HG03095 (cell line): ENCODE measurements around the gene CPA4.
"Not testable (repeated sequence)": the region's sequence is repeated elsewhere in the genome, so short reads cannot be mapped to it uniquely, and the experiment has no call there.

Source experiments
- ATAC-seq: cut with Tn5 transposase; IDR thresholded peaks from one replicate; pipeline ENCODE4 v1.9.1; 2021; ENCODE audit warnings: moderate library complexity; ENCODE audit not compliant: unreplicated experiment

CPA4 gene

DNA sequence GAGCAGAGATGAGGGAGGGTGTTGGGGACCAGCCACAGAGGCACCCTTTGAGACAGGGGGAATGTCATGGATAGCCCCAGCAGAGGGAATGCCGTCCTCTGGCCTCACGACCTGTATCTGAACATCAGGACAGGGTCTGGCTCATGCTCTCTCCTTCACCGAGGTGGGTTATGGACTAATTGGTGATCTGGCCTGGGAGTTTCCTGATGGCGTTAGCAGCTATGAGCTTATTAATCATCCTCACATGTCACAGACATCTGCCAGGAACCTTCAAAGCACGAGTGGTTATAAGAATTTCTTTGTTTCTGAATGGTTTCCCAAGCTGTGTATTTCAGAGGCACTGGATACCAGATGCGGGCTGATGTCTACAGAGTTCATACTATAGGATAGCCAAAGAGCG is 6.9 kb downstream of the CPA4 start:
- no peak for ATAC-seq

DNA sequence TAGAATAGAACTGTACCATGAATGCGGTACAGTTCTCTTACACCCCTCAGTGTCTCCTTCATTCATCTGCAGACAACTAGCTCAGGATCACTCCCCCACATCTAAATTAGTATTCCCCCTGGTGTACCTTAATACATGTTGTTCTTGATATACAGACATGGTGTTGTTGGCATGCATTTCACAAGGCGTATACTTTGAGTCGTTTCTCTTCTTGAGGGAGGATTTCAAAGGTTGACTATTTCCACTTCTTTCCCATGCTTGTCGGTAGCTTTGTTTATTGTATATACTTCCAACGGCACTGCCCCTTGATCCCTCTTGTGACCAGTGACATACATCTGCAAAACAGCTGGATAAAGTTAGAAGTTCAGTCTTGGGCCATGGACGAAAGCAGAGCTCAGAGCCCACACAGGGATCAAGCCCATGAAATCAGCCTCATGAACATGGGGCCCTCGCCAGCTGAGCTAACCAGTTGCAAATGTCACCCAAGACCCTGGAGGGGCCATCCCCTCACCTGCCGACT is 8.6 kb downstream of the CPA4 start:
- ATAC-seq: no peak

DNA sequence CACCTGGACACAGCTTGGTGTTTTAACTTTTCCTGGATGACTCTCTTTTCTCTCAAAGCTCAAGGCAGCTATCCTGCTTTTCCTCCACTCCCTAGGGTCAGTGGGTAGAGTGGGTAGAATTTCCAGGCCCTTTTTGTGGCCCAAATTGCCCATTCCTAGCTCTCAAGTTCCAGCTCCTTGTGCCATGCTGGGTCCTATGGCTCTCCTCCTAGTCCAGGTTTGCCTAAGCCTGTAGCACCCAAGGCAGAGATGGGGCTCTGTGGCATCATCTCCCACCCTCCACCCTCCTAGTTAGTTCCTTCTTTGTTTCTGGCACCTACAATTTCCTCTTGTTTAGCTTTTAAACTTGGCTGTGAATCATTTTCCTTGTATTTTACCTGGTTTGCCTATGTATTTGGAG is 9.7 kb downstream of the CPA4 start:
- ATAC-seq: no peak

DNA sequence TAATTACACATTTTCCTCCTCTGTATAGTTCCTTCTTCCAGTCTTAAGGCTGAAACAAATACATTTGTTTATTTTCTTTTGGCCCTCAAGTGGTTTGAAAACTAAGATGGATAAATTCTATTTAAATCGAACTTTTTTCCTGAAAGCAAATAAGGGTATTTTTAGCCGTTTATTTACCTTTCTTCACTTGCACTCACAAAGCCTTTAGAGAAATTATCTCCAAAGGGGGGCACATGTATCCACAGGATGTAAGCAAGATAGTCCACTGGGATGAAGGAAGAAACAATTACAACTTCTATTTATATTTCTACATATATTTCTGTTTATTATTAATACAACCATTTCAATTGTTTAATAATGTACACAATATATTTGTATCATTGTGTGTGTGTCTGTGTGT is 10.2 kb downstream of the CPA4 start:
- ATAC-seq: no peak

DNA sequence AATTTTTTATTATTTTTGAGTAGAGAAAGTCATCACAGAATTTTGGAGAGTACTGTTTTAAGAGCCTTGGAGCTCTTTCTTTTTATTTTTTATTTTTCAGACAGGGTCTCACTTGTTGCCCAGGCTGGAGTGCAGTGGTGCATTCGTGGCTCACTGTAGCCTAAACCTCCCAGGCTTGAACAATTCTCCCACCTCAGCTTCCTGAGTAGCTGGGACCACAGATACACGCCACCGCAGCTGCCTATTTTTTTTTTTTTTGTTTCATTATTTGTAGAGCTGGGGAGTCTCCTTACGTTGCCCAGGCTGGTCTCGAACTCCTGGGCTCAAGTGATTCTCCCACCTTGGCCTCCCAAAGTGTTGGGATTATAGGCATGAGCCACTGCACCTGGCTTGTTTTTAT is 10.6 kb downstream of the CPA4 start:
- ATAC-seq: no peak

DNA sequence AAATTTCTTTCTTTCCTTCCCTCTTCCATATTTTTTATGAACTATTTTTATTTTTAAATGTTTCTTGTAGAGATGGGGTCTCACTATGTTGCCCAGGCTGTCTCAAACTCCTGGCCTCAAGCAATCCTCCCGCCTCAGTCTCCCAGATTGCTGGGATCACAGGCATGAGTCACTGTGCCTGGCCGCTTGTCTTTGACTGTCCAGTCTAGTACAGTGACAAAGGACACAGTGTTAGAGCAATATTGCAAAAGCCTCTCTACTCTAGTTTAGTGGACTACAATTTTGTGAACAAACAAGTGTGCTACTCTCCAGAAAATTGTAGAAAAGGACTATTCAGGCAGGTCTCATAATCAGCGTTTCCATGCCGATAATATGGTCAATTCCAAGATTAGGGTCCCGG is 11.0 kb downstream of the CPA4 start:
- no peak for ATAC-seq

DNA sequence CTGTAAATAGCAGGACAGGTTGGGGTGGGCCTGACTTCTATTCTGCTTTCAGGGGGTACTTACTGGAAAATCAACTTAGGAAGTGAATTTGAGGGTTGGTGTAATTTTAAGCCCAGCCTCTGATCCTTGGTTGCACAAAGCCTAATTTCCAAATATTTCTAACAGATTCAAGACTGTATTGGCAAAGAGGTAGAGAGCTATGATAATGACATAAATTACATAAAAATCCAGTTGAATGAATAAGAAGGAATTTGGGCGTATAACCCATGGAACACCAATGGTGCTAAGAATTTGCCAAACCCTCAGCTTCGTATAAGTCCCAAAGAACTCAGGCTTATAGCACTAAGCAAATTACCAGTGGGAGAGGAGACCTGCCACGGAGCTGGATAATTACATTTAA is 11.9 kb downstream of the CPA4 start:
- ATAC-seq: no peak

DNA sequence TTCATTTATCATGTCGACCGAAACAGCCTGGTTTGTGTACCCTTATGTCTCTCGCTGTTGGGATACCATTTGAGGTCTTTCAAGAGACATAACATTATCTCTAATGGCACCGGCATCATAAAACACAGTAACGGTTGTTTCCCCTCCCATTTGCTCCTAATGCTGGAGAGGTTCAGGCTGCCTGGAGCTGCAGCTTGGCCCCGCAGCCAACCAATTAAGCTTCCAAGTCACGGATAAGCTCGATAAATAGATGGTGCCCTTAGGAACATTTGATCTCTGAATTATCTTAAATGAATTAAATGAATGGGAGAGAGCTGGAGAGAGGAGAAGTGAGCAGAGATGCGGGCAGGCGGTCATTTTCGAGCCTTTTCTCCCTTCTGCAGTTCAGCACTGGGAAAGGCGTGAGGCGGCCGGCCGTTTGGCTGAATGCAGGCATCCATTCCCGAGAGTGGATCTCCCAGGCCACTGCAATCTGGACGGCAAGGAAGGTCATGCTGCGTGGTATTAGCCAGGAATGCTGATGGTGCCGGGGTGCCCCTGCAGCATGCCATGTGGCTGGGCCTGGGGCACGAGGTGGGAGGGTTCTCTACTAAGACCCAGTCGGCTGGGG is 12.6 kb downstream of the CPA4 start:
- no peak for ATAC-seq

DNA sequence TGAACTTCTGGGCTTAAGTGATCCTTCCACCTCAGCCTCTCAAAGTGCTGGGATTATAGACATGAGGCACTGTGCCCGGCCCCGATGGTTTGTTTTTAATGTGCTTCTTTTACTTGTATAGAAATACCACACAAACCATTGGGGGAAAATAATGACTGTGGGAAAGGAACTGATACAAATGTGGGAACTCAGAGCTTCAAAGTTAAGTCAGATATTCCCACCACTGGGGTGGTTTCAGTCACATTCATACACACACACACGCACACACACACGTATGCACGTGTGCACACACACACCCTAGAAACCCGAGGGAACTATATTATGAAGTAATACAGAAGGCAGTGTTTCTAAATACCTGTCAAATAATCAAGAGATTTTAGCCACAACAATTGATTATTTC is 17.0 kb downstream of the CPA4 start:
- no peak for ATAC-seq

DNA sequence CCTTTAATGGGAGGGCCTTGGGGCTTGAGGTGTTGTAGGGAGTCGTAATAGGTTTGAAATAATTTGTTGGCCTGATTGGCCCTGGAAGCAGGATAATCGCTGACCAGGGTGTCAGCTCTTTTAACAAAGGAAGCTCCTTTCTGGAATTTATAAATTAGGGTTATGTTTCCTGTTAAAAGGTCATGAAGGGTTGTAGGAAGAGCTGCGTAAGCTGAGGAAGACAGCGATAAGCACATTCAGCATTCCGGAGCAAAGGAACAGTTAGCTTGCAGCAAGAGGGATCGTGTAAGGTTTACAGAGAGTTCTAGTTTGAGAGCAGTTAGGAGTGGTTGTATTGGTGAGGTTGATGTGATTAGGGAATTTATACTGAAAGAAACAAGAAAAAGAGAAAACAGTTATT is 21.3 kb downstream of the CPA4 start:
- ATAC-seq: no peak

DNA sequence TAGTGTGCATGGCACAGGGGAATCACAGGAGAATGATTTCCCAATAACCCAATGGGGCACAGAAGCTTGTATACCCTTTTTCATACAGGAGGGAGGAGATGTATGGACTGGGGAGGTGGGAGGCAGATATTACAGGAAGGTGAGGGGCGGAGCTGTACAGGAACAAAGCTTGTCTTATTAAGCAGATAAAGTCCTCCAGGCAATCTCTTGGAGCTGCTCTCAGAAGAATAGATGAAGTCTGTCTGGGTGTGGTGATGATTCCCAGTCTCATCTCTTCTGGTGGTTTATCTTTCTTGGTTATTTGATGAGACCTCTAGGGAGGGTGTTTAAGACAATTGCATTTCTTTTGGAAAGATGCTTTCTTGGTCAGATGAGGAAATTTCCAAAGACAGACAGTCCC is 26.6 kb downstream of the CPA4 start:
- ATAC-seq: no peak

DNA sequence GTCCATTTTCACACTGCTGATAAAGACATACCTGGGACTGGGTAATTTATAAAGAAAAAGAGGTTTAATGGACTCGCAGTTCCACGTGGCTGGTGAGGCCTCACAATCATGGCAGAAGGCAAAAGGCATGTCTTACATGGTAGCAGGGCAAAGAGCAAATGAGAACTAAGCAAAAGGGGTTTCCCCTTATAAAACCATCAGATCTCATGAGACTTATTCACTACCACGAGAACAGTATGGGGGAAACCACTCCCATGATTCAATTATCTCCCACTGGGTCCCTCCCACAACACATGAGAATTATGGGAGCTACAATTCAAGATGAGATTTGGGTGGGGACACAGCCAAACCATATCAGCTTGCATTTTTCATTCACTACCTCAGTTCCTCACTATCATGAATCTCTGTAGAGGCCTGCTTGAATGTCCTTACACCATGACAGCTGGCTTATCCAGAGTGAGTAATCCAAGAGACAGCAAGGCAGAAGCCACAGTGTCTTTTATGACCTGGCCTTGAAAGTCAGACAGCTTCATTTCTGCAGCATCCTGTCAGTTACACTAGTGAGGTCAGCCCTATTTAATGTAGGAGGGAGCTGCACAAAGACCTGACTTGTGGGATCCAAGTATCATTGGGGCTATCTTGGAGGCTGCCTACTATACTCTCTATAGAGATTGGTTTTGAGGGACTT is 28.7 kb downstream of the CPA4 start:
- not testable (repeated sequence) for ATAC-seq

DNA sequence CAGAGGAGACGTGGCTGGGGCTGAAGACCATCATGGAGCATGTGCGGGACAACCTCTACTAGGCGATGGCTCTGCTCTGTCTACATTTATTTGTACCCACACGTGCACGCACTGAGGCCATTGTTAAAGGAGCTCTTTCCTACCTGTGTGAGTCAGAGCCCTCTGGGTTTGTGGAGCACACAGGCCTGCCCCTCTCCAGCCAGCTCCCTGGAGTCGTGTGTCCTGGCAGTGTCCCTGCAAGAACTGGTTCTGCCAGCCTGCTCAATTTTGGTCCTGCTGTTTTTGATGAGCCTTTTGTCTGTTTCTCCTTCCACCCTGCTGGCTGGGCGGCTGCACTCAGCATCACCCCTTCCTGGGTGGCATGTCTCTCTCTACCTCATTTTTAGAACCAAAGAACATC is 29.7 kb downstream of the CPA4 start:
- ATAC-seq: no peak

DNA sequence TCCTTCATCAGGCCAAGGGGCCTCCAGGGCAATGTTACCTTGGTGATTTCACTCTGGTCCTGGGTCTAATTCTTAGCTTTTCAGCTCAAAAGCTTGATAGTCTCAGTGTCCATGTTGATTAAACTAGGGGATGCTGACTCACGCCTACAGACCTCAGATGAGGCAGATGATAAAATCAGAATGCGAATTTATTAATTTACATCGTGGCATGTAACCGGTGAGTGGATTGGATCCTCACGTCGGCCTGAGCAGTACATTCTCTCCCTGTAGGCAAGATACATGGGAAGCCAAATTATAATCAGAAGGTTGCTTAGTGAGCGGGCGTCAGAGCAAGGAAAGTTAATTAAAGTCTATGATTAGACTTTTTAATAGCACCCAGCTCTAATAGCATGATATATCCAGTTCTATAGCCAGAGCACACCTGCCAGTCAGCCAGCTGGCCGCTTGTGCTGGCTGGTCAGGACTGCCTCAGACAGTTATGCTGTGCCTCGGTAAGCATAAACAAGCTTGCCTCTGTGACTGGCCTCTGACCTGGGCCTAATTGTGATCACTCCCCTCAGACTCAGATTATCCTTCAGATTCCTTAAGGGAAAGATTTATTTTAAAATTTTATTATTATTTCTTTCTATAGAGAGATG is 31.5 kb downstream of the CPA4 start:
- ATAC-seq: no peak

DNA sequence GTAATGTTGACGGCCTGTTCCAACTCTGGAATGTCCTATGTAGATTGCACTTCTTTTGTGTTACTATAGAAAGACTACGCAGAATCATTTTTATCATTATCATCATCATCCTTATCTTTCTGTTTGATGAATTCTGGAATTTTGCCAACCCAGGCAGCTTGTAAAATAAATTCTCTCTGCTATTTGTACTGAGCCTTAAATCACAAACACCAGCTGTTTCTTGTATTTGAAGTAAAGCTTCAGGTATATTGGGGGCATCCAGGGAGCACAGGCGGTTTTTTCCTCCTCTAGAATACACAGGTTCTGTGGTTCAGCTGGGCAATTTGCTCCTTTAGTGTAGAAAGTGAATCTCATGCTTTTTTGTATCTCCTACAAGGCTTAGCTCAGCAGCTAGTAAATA is 36.7 kb downstream of the CPA4 start:
- ATAC-seq: no peak

DNA sequence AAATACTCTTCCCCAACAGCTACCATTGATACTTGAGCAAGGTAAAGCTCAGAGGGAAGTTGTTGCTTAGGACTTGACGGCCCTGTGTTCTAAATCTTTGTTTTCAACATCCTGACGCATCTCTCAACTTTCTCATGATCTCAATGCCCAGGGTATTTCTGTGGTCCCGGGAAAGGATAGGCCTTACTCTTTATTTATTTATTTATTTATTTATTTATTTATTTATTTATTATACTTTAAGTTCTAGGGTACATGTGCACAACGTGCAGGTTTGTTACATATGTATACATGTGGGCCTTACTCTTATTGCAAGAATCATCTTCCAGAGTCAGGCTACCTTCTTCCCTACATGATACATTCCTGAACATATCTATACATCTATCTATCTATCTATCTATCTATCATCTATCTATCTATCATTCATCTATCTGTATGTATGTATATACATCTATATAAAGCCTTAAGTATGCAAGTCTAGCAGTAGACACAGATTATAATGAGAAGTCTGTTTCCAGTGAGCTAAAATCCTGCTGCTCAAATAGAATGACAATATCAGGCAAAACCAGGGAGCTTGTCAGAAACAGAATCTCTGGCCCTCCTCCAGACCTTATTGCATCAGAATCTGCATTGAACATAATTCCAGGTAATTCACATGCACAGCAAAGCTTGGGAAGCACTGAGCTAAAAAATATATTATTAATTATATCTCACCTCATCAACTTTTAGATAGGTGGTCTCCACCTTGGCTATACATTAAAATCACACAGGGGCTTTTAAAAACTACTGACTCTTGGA is 39.5 kb downstream of the CPA4 start:
- no peak for ATAC-seq

DNA sequence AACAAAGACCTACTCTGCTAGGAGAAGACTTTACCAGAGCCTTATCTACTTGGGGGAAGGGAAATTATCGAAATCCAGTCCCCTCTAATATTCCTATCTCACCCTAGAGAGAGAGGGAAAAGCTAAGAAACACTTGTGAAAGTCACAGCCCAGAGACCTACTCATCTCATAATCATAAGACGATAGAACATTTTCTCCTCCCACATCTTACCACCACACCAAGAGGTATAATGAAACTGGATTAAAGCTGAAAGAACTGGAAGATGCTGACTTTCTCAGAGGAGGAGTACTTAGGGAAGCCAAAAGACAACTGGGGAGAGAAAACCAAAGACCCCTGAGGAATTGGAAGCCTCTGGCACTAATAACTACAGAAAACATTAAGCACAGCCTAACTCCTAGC is 40.9 kb downstream of the CPA4 start:
- no peak for ATAC-seq

DNA sequence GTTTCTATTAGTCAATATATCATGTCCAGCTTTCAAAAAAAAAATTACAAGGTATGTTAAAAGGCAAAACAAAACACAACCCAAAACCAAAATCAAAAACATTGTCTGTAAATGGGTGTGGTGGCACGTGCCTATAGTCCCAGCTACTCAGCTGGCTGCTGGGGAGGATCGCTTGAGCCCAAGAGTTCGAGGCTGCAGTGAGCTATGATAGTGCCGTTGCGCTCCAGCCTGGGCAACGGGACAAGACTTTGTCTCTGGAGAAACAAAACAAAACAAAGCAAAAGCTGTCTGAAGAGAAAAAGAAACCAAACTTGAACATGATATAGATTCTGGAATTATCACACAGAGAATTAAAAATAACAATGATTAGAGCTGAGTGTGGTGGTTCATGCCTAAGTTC is 41.3 kb downstream of the CPA4 start:
- no peak for ATAC-seq

DNA sequence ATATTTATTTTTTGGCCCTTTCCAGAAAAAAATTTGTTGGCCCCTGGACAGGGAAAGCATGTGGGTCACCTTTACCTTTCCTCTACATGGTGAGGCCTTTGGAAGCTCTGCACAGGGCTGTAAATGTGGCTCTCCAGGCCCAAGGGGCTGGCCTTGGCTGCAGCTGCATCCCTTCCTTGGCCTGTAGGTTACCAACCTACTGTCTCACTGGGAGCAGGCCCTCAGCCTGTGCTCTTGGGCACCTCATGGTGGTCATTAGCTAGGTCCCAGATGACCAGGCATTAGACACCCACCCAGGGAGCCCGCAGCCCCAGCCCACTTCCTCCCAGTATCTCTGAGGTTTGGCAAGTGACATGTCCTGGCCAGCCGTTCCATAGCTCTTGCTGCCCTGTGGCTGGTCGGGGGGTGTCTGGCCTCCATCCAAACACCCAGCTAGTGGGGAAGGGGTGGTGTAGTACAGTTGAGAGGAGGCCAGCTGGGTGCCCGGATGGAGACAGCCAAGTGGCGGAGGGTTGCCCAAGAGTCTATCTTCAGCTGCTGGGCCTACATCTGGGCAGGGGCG is 44.5 kb downstream of the CPA4 start:
- ATAC-seq: no peak

DNA sequence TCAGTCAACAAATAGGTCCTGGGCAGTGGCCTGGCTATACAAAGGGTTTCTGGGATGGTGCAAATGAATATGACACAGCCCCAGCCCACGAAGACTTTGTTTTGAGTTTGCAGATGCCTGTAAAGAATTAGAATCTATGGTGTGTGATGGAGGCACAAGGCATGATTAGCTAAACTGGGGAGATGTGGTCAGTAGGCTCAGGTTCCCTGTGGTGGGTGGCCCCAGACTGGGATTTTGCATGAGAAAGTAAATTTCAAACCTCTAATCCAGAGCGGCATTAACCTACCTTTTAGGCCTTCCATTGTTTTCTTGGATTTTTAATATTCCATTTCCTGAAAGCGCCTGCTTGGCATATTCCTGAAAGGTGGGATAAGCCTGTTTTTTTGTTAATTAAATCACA is 45.3 kb downstream of the CPA4 start:
- ATAC-seq: no peak

DNA sequence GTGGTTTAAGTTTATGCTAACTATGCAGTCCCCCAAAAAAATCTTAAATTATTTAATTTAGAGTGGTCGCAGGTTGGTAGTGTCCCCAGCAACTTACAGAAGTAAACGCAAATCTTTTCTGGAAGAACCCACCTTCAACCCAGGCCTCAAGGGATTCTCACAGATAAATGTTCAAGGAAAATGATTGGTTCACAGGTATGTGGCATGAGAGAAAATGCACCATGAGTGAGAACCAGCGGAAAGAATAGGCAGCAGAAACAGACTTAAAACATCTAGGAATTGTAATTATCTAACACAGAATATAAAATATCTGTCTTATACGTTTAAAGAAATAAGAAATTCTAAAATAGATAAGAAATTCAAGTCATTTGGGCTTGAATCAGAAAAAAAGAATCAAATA is 48.9 kb downstream of the CPA4 start:
- no peak for ATAC-seq
